SJSA1 (cell line): ENCODE measurements around the gene BCKDK. TPM values are rescaled to one million over a fixed set of nuclear protein-coding genes. Genes with fewer than 3 reads are reported as not detected.
A peak's percentile ranks its signal among the peaks of the same experiment; 100 is the strongest.
"Not testable (repeated sequence)": the region's sequence is repeated elsewhere in the genome, so short reads cannot be mapped to it uniquely, and the experiment has no call there.

ENCODE experiments used
- DNase-seq, 2 experiments: peaks; one replicate each; pipeline ENCODE4 v3.0.0-alpha.2; 2015 to 2020; ENCODE audit warnings: low spot score in 2 of 2, low read depth in 1 of 2
- H3K27ac ChIP-seq: fragments of 250-450 bp; sonication (Bioruptor Pico); 2 replicates; pipeline ENCODE4 v1.5.1; 2020; ENCODE audit warnings: mild to moderate bottlenecking, moderate library complexity
- H3K27me3 ChIP-seq: fragments of 250-450 bp; sonication (Bioruptor Pico); replicated peaks from 2 replicates; pipeline ENCODE4 v1.5.1; 2020; ENCODE audit warnings: mild to moderate bottlenecking, moderate library complexity
- H3K36me3 ChIP-seq: fragments of 250-450 bp; sonication (Bioruptor Pico); 2 replicates; pipeline ENCODE4 v1.5.1; 2020; ENCODE audit warnings: mild to moderate bottlenecking
- H3K4me1 ChIP-seq: fragments of 250-450 bp; sonication (Bioruptor Pico); replicated peaks from 2 replicates; pipeline ENCODE4 v1.6.1; 2021; ENCODE audit warnings: mild to moderate bottlenecking
- H3K4me3 ChIP-seq: fragments of 250-450 bp; sonication (Bioruptor Pico); 2 replicates; pipeline ENCODE4 v1.5.1; 2020; ENCODE audit warnings: mild to moderate bottlenecking
- H3K9me3 ChIP-seq: fragments of 250-450 bp; sonication (Bioruptor Pico); replicated peaks from 2 replicates; pipeline ENCODE4 v1.5.1; 2020; ENCODE audit warnings: mild to moderate bottlenecking
- total RNA-seq: library from RNA; depleted of rRNA; stranded (reverse); fragments of >200 nt; shearing (Covaris generic); gene quantifications from 2 replicates; pipeline ENCODE4 v1.2.3, GENCODE V29; 2014

The BCKDK gene
- total RNA-seq, 1 experiment from 2014 or later = 20.8 TPM

DNA sequence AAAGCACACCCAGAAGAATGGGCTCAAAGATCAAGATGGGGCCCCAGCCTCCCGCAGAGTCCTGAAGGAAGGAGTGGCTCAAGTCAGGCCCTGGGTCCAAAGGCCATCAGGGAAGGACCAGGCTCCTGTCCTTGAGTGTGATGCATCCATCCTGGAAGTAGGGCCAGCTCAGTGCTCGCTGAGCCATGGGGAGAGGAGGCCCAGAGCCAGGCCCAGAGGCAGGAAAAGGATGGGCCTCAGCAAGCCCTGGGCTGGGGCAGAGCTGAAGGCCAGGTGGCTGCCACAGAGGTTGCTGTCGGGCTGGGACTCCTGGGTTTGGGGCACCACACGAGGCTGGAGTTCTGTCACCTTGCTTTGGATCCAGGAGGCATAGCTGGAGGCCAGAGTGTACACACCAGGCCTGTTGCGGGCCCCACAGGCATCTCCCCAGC is 23.7 kb downstream of the BCKDK start:
- no peak for DNase-seq
- Histone ChIP-seq H3K4me1 (no peaks in the 10 kb centered on the region), H3K36me3 (peaks cover 32% of the 10 kb centered on the region), H3K27me3 (no peaks in the 10 kb centered on the region), H3K27ac (no peak overlapping the region), H3K9me3 (no peaks in the 10 kb centered on the region), H3K4me3 (no peak overlapping the region)

DNA sequence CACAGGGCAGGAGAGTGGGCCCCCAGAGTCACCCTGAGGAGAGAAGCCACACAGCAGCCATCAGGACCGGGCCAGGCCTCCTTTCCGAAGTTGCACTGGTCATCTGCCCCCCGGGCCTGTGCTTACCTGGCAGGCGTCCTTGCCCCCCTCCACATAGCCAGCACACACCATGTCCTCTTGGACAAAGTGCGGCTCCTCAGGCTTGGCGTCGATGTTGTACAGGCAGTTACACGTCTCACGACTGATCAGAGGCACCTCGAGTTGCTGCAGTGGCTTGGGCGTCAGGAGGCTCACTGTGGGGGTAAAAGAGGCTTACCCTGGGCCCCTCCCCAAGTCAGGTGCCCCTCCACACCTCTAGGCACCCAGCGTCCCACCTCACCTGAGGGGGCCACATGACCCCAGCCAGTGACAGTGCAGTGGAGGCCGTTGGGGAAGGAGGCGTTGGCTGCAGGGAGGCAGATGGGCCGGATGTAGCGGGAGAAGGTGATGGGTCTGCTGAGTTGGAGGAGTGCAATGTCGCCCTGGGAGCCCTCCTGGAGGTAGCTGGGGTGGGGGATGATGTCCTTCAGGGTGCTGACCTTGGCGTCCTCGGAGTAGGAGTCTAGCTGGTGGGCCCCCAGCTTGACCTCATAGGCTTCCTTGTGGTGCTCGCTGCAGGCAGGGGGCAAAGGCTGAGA is 24.3 kb downstream of the BCKDK start:
- H3K9me3 ChIP-seq = no peaks in the 10 kb centered on the region
- no peak overlapping the region for H3K27ac ChIP-seq
- H3K4me1 ChIP-seq = no peaks in the 10 kb centered on the region
- H3K27me3 ChIP-seq = no peaks in the 10 kb centered on the region
- DNase-seq = no peak
- H3K36me3 ChIP-seq = peaks cover 26% of the 10 kb centered on the region
- H3K4me3 ChIP-seq = no peak overlapping the region

DNA sequence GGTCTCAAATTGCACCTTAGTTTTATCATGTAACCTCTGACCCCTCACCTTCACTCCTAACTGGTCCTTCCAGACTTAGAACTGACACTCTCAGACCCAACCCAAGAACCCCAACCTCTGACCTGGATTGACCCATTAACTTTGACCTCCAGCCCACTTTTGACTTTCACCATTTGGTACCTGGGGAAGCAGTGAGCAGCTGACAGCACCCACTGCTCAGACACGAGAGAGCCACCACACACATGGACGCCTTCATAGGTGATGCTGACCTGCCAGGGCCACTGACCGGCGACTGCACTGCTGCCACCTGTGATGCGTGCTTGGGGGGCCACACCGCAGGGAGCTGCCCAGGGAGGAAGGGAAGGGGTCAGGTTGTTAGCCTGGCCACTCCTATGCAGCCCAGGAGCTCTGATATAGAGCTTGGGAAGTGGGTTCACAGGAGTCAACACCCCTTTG is 24.9 kb downstream of the BCKDK start:
- Histone ChIP-seq H3K4me3 (no peak overlapping the region), H3K27me3 (no peaks in the 10 kb centered on the region), H3K9me3 (no peaks in the 10 kb centered on the region), H3K27ac (no peak overlapping the region), H3K4me1 (no peaks in the 10 kb centered on the region), H3K36me3 (peaks cover 20% of the 10 kb centered on the region)
- DNase-seq = no peak

DNA sequence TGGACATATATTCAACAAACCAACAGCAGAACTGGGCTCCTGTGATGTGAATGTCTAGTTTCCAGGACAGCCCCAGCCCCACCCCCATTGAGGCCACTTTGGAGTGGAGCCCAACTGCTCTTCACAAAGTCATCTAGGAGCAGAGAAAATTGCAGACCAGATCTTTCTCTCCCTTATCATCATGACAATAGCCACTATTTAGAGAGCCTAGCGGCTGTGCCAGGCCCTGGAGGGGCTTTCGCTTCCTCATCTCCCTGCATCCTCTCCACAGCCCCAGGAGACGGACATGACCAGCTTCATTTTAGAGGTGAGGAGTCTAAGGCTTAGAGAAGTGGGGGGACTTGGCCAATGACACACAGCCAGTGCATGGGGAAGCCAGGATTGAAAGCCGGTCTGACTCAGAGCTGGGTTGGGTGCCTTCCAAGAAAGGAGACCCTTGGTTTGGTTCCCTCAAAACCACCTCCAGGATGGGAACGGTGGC is 25.9 kb downstream of the BCKDK start:
- no peak for DNase-seq
- no peak overlapping the region for H3K4me3 ChIP-seq
- peaks cover 15% of the 10 kb centered on the region for H3K36me3 ChIP-seq

DNA sequence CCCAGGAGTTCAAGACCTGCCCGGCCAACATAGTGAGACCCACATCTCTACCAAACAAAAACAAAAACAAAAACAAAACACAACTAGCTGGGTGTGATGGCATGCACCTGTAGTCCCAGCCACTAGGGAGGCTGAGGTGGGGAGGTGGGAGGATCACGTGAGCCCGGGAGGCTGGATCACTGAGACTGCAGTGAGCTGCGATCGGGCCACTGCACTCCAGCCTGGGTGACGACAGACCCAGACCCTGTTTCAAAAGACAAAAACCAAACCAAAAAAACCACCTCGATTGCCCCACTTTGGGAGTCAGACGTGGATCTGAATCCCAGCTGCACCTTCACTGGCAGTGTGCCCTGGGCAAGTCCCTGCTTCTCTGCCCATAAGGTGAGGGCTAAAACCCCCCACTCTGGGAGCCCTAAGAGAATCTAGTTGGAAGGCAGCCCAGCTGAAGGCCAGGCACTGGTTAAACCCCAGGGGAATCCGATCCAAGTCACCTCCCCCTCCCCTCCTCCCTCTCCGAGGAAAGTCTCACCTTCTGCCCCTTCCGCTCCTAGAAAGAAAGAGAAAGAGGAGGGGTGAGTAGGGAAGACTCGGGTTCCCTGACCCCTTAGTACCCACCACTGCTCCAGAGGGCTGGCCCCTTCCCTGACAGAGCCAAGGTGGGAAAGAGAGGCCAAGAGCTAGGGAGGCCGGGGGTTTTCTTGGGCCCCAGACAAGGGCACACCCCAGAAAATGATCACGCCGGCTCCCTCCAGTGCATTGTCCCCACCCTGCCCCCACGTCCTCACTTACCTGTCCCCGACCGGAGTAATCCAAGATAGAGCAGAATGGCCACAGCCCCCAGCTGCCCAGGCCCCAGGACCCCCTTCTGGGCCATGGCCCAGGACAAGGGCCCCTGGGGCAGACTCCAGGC is 26.7 kb downstream of the BCKDK start:
- Histone ChIP-seq H3K27me3 (no peaks in the 10 kb centered on the region), H3K36me3 (peaks cover 15% of the 10 kb centered on the region), H3K9me3 (no peaks in the 10 kb centered on the region), H3K27ac (no peak overlapping the region), H3K4me3 (no peak overlapping the region), H3K4me1 (peaks cover 12% of the 10 kb centered on the region)
- DNase-seq = no peak

More for the DNA sequence above, 25.9 kb downstream of the BCKDK start:
- peaks cover 10% of the 10 kb centered on the region for H3K4me1 ChIP-seq
- no peak overlapping the region for H3K27ac ChIP-seq
- H3K9me3 ChIP-seq = no peaks in the 10 kb centered on the region
- no peaks in the 10 kb centered on the region for H3K27me3 ChIP-seq

DNA sequence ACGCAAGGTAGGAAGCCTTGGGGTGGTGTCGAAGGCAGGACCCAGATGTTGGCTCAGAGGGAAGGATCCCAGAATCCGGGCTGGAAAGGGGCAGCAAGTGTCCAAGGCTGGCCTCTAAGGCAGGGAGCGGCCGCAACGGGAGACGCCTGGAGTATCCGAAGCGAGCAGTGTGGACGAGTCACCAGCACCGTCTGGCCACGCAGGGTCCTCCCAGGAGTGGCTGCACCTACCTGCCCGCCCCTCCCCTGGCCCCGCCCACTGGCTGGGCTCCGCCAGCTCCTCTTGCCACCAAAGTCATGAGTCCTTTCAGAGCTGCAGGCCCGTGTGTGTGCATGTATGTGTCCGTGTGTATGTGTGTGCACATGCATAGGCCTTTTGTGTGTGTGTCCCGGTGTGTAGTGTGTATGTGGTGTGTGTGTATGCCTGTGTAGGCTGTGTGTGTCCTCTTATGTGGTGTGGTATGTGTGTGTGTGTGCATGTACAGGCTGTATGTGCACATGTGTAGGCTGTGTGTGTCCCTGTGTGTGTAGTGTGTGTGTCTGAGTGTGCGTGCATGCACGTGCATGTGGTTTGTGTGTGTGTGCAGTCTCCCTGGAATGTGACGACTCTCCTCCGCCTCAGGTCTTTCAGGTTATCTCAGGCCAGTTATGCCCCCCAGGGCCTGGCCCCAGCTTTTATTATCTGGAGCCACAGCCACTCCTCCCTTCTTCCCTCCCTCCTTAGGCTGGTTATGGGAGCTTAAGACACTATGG is 27.5 kb downstream of the BCKDK start, which contains the start of gene PRSS8:
PRSS8 (minus strand) TSS at position 193 of the 752 bp plus-strand sequence. CDS start 229 bp downstream, outside the sequence.
- H3K36me3 ChIP-seq = peaks cover 10% of the 10 kb centered on the region; the same call in 1 of the 2 replicates

DNA sequence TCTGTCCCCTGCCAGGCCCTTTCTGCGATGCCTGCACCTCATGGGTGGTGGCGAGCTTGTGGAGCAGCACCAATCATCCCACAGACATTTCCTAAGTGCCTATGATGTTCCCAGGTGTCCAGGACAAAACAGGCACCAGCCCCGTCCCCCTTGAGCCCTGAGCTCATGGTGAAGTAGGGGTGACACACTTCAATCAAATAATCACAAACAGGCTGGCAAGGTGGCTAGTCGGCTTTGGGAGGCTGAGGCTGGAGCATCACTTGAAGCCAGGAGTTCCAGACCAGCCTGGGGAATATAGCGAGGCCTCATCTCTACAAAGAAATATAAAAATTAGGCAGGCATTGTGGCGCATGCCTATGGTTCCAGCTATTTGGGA is 28.1 kb downstream of the BCKDK start:
- DNase-seq = no peak
- Histone ChIP-seq H3K4me3 (no peak overlapping the region), H3K27ac (no peak overlapping the region), H3K4me1 (peaks cover 12% of the 10 kb centered on the region), H3K9me3 (no peaks in the 10 kb centered on the region), H3K27me3 (no peaks in the 10 kb centered on the region), H3K36me3 (peaks cover 7% of the 10 kb centered on the region; the same call in 1 of the 2 replicates)

More for the DNA sequence above, 27.5 kb downstream of the BCKDK start, which contains the start of gene PRSS8:
- peaks cover 12% of the 10 kb centered on the region for H3K4me1 ChIP-seq
- DNase-seq = no peak
- no peaks in the 10 kb centered on the region for H3K9me3 ChIP-seq
- H3K27me3 ChIP-seq = no peaks in the 10 kb centered on the region
- H3K4me3 ChIP-seq = no peak within 1 kb of the TSS
- no peak within 1 kb of the TSS for H3K27ac ChIP-seq

DNA sequence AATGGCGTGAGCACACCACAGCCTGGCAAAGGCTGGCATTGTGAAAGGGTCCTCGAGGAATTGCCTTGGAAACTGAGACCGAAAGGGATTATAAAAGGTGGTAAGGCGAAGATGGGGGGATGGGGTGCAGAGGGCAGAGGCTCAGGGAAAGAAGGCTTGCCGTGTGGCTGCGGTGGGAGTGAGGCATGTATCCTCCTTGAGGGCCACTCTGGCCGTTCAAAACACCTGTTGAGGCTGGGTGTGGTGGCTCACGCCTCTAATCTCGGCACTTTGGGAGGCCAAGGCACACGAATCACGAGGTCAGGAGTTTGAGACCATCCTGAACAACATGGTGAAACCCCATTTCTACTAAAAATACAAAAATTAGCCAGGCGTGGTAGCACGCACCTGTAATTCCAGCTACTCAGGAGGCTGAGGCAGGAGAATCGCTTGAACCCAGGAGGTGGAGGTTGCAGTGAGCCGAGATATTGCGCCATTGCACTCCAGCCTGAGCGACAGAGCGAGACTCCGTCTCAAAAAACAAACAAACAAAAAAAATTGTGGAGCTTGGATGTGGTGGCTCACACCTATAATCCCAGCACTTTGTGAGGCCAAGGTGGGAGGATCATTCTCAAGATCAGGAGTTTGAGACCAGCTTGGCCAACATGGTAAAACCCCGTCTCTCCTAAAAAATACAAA is 28.8 kb downstream of the BCKDK start:
- H3K27ac ChIP-seq, H3K9me3 ChIP-seq, DNase-seq, H3K27me3 ChIP-seq, H3K36me3 ChIP-seq, H3K4me3 ChIP-seq: not testable (repeated sequence)
- H3K4me1 ChIP-seq = peaks cover 18% of the 10 kb centered on the region

DNA sequence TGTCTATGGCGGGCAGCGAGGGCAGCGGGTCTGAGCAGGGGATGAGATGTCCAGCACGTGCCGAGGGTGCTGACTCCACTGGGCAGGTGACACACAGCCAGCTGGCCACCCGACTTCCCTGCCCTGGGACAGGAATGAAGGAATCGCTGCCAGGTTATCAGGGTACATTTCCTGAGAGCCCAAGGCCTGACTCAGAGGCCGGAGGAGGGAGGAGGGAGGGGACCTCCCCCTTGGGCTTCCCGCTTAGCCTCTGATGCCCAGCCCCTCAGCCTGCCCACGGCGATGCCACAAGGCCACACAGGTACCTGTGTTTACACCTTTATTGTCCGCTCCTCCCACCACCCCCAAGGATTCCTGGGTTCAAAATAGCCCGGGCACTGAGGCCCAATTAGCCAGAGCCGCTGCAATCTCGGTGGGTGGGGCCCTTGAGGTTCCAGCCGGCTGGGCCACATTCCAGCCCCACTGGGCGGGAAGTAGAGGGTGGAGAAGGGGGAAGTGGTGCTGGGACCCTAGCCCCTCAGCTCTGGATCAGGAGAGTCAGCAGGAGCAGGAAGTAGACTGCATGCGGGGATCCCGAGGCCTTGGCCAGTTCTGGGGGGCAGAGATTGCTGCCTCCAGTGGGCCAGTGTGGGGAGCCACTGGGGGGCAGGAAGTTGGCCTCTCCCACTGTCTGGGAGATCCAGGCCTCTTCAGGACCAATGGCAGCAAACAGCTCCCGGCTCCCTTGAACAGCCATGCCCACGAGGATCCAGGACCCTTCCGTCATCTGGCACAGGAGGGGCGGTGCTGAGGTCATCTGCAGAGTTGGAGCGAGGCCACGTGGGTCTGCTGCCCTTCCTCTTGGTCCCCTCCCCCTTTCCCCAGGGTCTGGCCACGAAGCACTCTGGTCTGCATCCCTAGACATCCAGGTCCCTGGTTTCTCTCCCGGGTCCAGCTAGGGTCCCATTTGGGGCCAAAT is 30.7 kb downstream of the BCKDK start:
- Histone ChIP-seq H3K4me3 (no peak overlapping the region), H3K27me3 (no peaks in the 10 kb centered on the region), H3K9me3 (0 out of 2 replicates have a peak, but pooled peaks cover 3% of the 10 kb centered on the region), H3K36me3 (no peaks in the 10 kb centered on the region), H3K27ac (peak overlapping the region; percentile 33; the same call in 1 of the 2 replicates), H3K4me1 (peaks cover 25% of the 10 kb centered on the region)
- DNase-seq = peak in 1 of 2 experiments; percentile 23

DNA sequence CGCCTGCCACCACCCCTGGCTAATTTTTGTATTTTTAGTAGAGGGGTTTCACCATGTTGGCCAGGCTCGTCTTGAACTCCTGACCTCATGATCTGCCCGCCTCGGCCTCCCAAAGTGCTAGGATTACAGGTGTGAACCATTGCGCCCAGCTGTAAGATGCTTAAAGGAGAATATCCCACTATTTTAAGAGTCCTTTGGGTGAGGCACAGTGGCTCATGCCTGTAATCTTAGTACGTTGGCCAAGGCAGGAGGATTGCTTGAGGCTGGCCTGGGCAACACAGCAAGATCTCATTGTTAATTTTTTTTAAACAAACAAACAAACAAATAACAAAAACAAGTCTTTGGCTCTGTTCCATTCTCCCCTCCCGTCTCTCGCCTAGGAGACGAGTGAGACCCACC is 32.9 kb downstream of the BCKDK start:
- H3K9me3 ChIP-seq, H3K4me3 ChIP-seq, H3K36me3 ChIP-seq, DNase-seq, H3K27me3 ChIP-seq, H3K27ac ChIP-seq: not testable (repeated sequence)
- peaks cover 25% of the 10 kb centered on the region for H3K4me1 ChIP-seq

DNA sequence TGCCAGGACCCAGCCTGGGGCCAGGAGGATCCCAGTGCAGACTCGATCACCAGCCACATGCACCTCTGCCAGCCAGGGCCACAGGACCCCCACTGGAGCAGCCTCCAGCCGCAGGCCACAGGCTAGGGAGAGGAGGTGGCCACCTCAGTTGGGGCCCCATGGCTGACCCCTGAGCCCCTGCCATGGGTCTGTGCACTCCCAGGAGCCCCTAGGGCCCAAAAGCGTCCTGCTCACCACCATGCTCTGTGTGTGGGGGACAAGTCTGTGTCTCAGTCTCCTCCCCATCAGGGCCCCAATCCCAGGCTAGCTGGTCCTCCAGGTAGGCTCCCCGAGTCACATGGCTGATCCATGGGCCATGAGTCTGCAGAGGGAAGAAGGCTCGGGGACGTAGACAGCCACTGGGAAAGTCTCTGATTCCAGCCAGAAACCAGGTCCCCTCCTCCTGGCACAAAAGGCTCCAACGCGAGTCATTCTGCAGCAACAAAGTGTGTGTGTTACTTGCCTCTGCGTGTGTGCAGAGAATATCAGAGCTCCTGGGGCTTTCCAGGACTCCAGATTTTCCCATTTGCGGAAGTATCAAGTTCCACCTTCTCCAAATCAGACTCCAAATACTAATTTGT is 33.4 kb downstream of the BCKDK start:
- no peaks in the 10 kb centered on the region; the same call in 1 of the 2 replicates for H3K27me3 ChIP-seq
- no peaks in the 10 kb centered on the region for H3K36me3 ChIP-seq
- H3K27ac ChIP-seq = no peak overlapping the region
- H3K4me3 ChIP-seq = no peak overlapping the region
- H3K9me3 ChIP-seq = 0 out of 2 replicates have a peak, but pooled peaks cover 3% of the 10 kb centered on the region
- peaks cover 25% of the 10 kb centered on the region for H3K4me1 ChIP-seq
- DNase-seq = no peak
